GM13977 (cell line): ENCODE measurements around the gene SERPINA3.

ENCODE experiments used
- DNase-seq: peaks from one replicate; pipeline ENCODE4 v3.0.0; 2012; ENCODE audit warnings: low spot score
- CTCF ChIP-seq: IDR thresholded peaks from 2 replicates; pipeline ENCODE4 v1.5.1; 2012; ENCODE audit warnings: mild to moderate bottlenecking, control low read depth; ENCODE audit not compliant: insufficient read depth; ENCODE audit errors: extremely low read depth, missing control alignments
- in situ Hi-C: fragments of 300-500 bp; cut with MboI; formaldehyde crosslinking; loops from one replicate; pipeline ENCODE4 v1.12.0; 2022; ENCODE audit warnings: low sequenced_read_pairs, low pct_unique_long_range_greater_than_20kb, mixed read lengths, inconsistent platforms; ENCODE audit not compliant: unreplicated experiment

The SERPINA3 gene

GRCh38 chr14:94593376-94593748, 18.8 kb upstream of the SERPINA3 start:
- in situ Hi-C loops, result no loop called here
- no peak for TF ChIP-seq CTCF
- DNase-seq, result no peak

- no peak for TF ChIP-seq CTCF
- in situ Hi-C loops, result no loop called here
- DNase-seq, result no peak
Observed at GRCh38 chr14:94593749-94594431, 18.3 kb upstream of the SERPINA3 start.

GRCh38 chr14:94594441-94594840, 17.8 kb upstream of the SERPINA3 start:
- TF ChIP-seq CTCF, result no peak
- in situ Hi-C loops, result no loop called here

GRCh38 chr14:94595912-94596311, 16.3 kb upstream of the SERPINA3 start:
- no peak for TF ChIP-seq CTCF
- in situ Hi-C loops, result no loop called here

More at GRCh38 chr14:94594441-94594840, 17.8 kb upstream of the SERPINA3 start:
- DNase-seq, result no peak

GRCh38 chr14:94596361-94596760, 15.8 kb upstream of the SERPINA3 start:
- no peak for TF ChIP-seq CTCF
- in situ Hi-C loops, result no loop called here
- DNase-seq, result no peak

More at GRCh38 chr14:94595912-94596311, 16.3 kb upstream of the SERPINA3 start:
- no peak for DNase-seq

- TF ChIP-seq CTCF, result no peak
- no peak for DNase-seq
- in situ Hi-C loops, result no loop called here
Observed at GRCh38 chr14:94597788-94598187, 14.4 kb upstream of the SERPINA3 start.
